ENCODE data around the gene TDRD12. TPM values are rescaled to one million over a fixed set of nuclear protein-coding genes. Genes with fewer than 3 reads are reported as not detected.

Gene TDRD12
- polyA plus RNA-seq, 3 donors, result 0.05 TPM; not detected in 2

DNA sequence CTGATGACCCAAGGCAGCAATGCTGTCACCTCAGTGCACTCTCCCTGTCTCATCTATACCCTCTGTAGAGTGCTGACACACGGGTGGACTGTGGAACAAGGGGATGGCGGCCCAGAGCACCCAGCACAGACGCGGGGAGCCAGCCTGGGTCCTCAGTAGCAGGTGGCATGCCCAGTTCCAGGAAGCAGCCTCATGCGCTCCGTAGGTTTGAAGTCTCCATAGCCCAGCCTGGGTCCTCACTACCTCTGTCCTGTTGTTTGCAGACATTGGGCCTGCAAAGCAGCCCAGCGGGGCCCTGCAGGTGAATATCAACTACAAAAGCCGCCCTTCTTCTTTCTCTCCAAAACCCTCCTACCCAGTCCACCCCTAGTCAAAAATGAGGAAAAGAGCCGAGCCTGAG lies 155.0 kb downstream of the TDRD12 start:
- TF ChIP-seq, protein P1, sequence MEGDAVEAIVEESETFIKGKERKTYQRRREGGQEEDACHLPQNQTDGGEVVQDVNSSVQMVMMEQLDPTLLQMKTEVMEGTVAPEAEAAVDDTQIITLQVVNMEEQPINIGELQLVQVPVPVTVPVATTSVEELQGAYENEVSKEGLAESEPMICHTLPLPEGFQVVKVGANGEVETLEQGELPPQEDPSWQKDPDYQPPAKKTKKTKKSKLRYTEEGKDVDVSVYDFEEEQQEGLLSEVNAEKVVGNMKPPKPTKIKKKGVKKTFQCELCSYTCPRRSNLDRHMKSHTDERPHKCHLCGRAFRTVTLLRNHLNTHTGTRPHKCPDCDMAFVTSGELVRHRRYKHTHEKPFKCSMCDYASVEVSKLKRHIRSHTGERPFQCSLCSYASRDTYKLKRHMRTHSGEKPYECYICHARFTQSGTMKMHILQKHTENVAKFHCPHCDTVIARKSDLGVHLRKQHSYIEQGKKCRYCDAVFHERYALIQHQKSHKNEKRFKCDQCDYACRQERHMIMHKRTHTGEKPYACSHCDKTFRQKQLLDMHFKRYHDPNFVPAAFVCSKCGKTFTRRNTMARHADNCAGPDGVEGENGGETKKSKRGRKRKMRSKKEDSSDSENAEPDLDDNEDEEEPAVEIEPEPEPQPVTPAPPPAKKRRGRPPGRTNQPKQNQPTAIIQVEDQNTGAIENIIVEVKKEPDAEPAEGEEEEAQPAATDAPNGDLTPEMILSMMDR (IDR thresholded peaks at IDR 0.05), result no peak
- no peak overlapping the region for H3K27ac Mint-ChIP-seq

DNA sequence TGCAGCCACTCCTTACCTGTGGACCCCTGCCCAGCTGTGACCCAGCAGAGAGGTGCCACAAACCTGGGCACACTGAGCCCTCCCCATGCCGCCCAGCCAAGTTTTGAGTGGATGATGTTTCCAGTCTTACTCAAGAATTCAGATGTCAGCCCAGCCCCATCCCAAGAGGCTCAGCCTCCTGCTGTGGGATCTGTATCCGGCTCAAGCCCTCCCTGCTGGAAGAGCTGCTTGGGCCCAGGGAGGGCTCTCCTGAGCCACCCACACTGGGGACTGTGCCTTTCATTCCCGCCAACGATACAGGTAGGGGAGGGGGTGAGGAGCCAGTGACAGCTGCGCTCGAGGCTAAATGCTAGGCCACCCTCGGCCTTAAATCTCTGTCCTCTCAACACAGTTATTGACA lies 155.9 kb downstream of the TDRD12 start:
- TF ChIP-seq, protein P1 (IDR thresholded peaks at IDR 0.05), result no peak
- intact Hi-C loops (cut with micrococcal nuclease), result no loop called here
- Histone ChIP-seq H3K4me3 (replicated peaks in 1 of 3; ENCODE audit: low read depth in 2 of 3, low read length in 3 of 3) (no peak overlapping the region), H2AFZ (ENCODE audit: insufficient read depth, low read depth, low read length, poor library complexity, severe bottlenecking) (no peak overlapping the region), H4K20me1 (ENCODE audit: insufficient read depth, low read length) (no peaks in the 10 kb centered on the region), H3K79me2 (ENCODE audit: insufficient read depth, low read length) (no peaks in the 10 kb centered on the region), H3K4me1 (ENCODE audit: control insufficient read depth in 1 of 2, insufficient read depth in 2 of 2, low read length in 2 of 2) (no peaks in the 10 kb centered on the region), H3K9ac (ENCODE audit: insufficient read depth, low read length, poor library complexity, severe bottlenecking) (no peak overlapping the region), H3K4me2 (replicated peaks; ENCODE audit: extremely low read depth, low read length, poor library complexity, severe bottlenecking) (no peak overlapping the region), H3K27ac (ENCODE audit: low read depth in 1 of 2, low read length in 2 of 2) (no peak overlapping the region), H3K36me3 (replicated peaks in 1 of 2; ENCODE audit: control insufficient read depth in 1 of 2, insufficient read depth in 2 of 2, low read length in 2 of 2) (peaks cover 0 to 2% of the 10 kb centered on the region in 2 donors), H3K9me3 (replicated peaks in 1 of 2; ENCODE audit: control insufficient read depth in 1 of 2, insufficient read depth in 1 of 2, low read length in 2 of 2) (no peaks in the 10 kb centered on the region), H3K27me3 (ENCODE audit: control insufficient read depth in 2 of 2, insufficient read depth in 2 of 2, low read length in 2 of 2) (no peaks in the 10 kb centered on the region)
- H3K27ac Mint-ChIP-seq, result no peak overlapping the region
- H3K4me1 Mint-ChIP-seq, result no peaks in the 10 kb centered on the region
- peaks cover 1 to 6% (median 3%) of the 10 kb centered on the region in 3 donors for H3K27me3 Mint-ChIP-seq (ENCODE audit: low read depth in 3 of 3)
- 100% methylated on average over 1 of the region's 7 CpGs for WGBS (ENCODE audit: insufficient coverage)
- H3K4me3 Mint-ChIP-seq, result no peak overlapping the region
- peaks cover 4 to 6% of the 10 kb centered on the region in 2 donors for H3K36me3 Mint-ChIP-seq
- H3K9me3 Mint-ChIP-seq, result peaks cover 0 to 2% (median 0%) of the 10 kb centered on the region in 7 donors
- DNase-seq, result no peak

More for the DNA sequence above, 155.0 kb downstream of the TDRD12 start:
- Histone ChIP-seq H2AFZ (ENCODE audit: insufficient read depth, low read depth, low read length, poor library complexity, severe bottlenecking) (no peak overlapping the region), H3K9me3 (replicated peaks in 1 of 2; ENCODE audit: control insufficient read depth in 1 of 2, insufficient read depth in 1 of 2, low read length in 2 of 2) (no peaks in the 10 kb centered on the region), H3K27me3 (ENCODE audit: control insufficient read depth in 2 of 2, insufficient read depth in 2 of 2, low read length in 2 of 2) (no peaks in the 10 kb centered on the region), H3K36me3 (replicated peaks in 1 of 2; ENCODE audit: control insufficient read depth in 1 of 2, insufficient read depth in 2 of 2, low read length in 2 of 2) (no peaks in the 10 kb centered on the region), H3K4me2 (replicated peaks; ENCODE audit: extremely low read depth, low read length, poor library complexity, severe bottlenecking) (no peak overlapping the region), H4K20me1 (ENCODE audit: insufficient read depth, low read length) (no peaks in the 10 kb centered on the region), H3K27ac (ENCODE audit: low read depth in 1 of 2, low read length in 2 of 2) (no peak overlapping the region), H3K4me3 (replicated peaks in 1 of 3; ENCODE audit: low read depth in 2 of 3, low read length in 3 of 3) (no peak overlapping the region), H3K4me1 (ENCODE audit: control insufficient read depth in 1 of 2, insufficient read depth in 2 of 2, low read length in 2 of 2) (no peaks in the 10 kb centered on the region), H3K79me2 (ENCODE audit: insufficient read depth, low read length) (no peaks in the 10 kb centered on the region), H3K9ac (ENCODE audit: insufficient read depth, low read length, poor library complexity, severe bottlenecking) (no peak overlapping the region)
- DNase-seq, result no peak
- no peak overlapping the region for H3K4me3 Mint-ChIP-seq
- H3K36me3 Mint-ChIP-seq, result peaks cover 3 to 4% of the 10 kb centered on the region in 2 donors
- intact Hi-C loops (cut with micrococcal nuclease), result no loop called here
- no peaks in the 10 kb centered on the region for H3K4me1 Mint-ChIP-seq
- peaks cover 0 to 2% (median 0%) of the 10 kb centered on the region in 7 donors for H3K9me3 Mint-ChIP-seq
- WGBS (ENCODE audit: insufficient coverage), result 86% methylated on average over 7 of the region's 9 CpGs
- H3K27me3 Mint-ChIP-seq (ENCODE audit: low read depth in 3 of 3), result peaks cover 2 to 6% (median 3%) of the 10 kb centered on the region in 3 donors
